HG03196 (cell line): ENCODE measurements around the gene EHD4.
A peak's percentile ranks its signal among the peaks of the same experiment; 100 is the strongest.

Source experiments
- ATAC-seq: cut with Tn5 transposase; IDR thresholded peaks from one replicate; pipeline ENCODE4 v1.9.1; 2021; ENCODE audit not compliant: unreplicated experiment

EHD4 gene

GRCh38 chr15:41981371-41982132 lies 9.2 kb upstream of the EHD4 start:
- no peak for ATAC-seq

DNA sequence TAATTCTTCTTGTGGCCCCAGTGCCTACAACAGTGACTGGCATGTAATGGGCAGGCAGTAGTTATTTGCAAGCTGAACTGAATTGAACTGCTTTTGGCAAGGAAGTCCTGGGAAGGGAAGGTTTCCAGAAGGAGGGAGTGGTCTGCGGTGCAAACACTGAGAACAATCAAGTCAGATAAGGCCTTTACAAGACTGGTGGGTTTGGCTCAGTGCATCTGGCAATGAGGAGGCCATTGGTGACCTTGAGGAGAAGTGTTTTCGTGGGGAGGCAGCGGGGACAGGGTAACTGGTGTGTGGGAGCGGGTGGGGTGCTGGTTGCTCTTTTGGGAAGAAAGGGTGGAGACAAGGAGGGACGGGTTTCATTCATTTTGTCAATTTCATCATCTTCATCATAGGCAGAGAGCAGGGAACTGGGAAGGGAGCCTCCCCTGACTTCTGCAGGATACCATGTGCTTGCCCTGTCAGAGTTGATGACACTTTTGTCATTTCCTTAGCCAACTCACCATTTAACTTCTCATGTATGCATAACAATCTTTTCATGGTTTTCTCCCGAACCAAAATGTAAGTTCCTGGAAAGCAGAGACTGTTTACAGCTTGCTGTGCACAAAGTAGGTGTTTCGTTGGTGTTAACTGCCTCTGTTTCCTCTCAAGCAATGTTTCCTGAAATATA lies 8.4 kb upstream of the EHD4 start:
- ATAC-seq, result no peak

- ATAC-seq, result no peak
Observed at GRCh38 chr15:41979493-41980266, 7.3 kb upstream of the EHD4 start.

DNA sequence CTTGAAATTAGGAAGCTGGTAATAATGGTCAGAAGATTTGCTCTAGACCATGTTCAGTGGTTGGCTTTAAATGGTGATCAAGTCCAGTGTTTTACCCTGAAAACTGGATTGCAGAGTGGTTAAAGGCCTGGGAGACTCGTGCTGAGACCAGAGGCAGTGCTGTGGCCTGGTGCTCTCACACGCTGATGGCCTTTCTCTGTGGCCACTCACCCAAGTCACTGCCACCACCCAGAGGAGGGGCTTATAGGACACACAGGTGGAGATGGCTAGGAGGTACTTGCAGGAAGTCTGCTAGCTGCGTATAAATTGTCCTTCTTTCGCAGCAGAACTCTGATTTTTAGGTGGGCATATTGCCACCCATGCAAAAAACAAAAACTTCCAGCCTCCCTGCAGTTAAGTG lies 6.2 kb upstream of the EHD4 start:
- ATAC-seq, result no peak

GRCh38 chr15:41977757-41978383 lies 5.5 kb upstream of the EHD4 start:
- ATAC-seq, result no peak

DNA sequence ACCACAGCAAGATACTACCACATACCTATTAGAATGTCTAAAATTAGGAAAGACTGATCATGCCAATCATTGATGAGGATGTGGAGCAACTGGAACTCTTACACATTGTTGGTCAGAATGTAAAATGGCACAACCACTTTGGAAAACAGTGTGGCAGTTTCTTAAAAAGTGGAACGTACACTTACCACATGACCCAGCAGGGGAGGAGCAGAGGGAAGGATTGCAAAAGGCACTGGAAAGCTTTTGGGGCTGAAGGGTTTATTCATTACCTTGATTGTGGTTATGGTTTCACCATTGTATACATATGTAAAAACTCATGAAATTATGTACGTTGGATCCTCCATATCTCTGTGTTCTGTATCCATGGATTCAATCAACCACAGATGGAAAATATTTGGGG lies 3.3 kb upstream of the EHD4 start:
- ATAC-seq, result no peak

GRCh38 chr15:41974041-41974440 lies 1.7 kb upstream of the EHD4 start:
- no peak for ATAC-seq

GRCh38 chr15:41971895-41972252 lies 483 bp downstream of the EHD4 start:
- peak; percentile 19 for ATAC-seq

DNA sequence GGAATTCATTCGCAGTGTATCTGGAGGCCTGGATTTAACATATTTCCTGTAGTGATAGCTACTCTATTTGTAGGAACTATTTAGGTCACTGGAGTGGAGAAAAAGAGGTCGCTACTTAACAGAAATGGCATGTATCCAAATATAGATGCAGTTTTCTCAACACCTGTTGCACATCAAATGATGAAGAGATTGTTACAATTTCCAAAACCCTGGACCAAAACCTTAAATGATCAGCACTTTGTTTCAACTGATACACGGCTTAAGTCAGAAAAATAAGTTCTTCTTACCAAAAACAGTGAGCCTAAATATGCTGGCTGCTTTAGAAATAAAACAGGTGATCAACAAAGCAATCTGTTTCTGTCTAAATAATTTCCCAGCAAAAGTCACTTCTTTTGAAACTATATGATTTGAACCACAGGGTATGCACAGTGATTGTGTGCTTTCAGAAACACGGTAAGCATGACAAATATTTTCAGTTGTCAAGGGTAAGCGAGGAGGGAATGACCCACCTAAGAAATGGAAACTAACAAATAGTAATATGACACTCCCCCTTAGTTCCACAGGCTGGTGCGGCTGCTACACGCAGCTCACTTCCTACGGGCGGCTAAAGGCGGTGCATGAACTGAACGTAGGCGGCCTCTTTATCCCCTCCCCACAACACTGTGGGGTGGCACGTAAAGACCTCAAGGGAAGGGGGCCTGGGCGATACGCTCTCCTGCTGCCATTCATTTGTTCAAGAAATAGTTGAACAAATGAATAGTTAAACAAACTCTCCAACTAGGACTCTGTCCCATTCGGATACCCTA lies 1.1 kb downstream of the EHD4 start:
- peak; percentile 45 for ATAC-seq

DNA sequence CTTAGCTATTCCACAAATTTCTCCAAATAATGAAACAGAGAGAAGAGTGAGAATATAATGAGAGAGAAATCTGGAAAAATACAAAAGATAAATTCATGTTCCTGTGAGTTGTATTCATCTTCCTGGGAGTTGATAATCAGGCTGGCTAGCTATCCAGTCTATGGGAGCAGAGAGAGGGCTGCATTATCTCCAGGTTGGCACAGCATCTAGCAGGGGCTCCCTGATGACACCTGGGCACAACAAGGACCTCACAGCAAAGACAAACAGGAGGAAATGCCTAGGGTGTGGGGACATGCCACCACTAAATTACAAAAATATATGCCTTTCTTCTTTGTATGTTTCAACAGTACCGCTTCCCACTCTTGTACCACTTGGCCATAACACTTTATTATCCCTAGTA lies 1.9 kb downstream of the EHD4 start:
- no peak for ATAC-seq

- no peak for ATAC-seq
Observed at GRCh38 chr15:41969851-41970431, 2.4 kb downstream of the EHD4 start.

DNA sequence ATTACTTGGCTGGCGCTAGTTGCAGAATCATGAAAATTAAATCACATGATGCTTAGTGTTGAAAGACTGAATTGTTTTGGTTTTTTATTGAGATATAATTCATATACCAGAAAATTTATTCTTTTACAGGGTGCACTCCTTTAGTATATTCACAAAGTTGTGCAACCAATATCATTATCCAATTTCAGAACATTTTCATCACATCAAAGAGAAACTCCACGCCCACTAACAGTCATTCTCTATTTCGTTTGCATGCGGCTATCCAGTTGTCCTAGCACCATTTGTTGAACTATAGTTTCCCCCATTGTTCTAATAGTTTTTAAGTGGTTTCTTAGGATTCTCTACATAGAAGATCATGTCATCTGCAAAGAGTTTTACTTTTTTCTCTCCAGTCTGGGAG lies 3.7 kb downstream of the EHD4 start:
- no peak for ATAC-seq

DNA sequence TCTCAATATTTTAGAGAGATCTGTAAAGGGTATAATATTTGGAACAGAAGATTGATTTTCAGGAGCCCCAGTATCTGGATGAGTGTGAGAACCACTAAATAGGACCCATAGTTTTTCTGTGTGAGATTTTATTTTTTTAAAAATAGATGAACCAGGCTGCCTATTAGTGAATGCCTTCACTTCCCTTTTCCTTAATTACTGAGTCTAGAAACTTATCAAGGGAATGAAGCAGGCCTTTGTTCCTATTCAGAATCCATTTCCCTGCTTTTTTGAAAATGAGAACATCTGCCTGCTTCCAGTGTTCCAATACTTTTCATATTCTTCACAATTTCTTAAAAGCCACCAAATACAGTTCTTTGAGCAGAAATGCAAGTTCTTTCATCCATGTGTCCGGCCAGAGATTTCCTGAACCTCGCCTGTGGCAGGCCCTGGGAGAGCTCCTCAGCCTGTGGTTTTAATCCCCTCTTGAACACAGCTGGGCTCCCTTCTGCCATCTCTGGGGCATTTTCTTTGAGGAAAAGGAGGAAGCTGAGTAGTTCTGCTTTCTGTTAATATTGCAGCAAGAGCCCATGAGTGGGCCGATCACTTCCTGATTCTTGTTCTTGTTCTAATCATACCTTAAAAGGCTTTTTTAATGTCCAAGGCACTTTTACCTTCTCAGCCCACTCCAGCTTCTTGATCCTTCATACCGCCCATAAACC lies 4.7 kb downstream of the EHD4 start:
- ATAC-seq, result no peak

DNA sequence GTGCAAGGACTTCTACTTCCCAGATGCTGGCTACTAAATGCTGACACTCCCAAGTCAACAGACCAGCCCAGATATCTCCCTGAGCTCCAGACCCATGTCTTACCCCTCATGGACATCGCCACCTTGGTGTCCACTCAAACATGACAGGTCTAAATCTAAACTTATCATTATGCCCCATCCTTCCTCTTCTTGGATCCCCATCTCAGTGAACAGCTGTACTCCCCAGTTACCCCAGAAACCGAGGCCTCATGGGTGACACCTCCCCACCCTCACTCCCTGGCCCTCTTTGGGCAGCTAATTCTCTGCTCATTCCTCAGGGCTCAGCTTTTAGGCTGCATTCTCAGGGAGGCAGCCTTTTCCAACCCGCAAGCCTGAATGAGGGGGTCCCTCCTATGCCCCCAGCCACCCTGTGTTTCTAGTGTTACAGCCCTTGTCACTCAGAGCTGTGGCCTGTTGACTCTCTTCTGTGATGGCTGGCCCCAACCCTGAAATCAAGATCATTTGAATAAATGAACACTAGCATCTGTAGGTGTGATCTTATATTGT lies 5.4 kb downstream of the EHD4 start:
- no peak for ATAC-seq

DNA sequence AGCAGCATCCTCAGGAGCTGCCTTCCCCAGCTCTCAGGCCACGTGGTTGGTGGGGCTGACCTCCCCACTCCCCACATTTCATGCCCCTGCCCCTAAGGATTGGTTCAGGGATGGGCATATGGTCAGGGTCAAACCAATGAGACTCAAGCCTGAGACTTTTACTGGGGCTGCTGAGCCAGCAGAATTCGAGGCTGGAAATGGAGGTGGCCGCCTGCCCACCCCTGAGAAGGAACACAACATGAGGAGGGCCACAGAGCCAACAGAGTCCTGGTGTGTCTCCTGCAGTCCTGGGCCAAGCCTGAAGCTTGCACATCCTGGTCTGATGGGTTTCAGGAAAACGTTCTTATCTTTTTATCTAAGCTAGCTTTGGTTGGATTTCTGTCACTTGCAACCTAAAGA lies 5.9 kb downstream of the EHD4 start:
- no peak for ATAC-seq

- ATAC-seq, result no peak
Observed at GRCh38 chr15:41965441-41966413, 6.6 kb downstream of the EHD4 start.

DNA sequence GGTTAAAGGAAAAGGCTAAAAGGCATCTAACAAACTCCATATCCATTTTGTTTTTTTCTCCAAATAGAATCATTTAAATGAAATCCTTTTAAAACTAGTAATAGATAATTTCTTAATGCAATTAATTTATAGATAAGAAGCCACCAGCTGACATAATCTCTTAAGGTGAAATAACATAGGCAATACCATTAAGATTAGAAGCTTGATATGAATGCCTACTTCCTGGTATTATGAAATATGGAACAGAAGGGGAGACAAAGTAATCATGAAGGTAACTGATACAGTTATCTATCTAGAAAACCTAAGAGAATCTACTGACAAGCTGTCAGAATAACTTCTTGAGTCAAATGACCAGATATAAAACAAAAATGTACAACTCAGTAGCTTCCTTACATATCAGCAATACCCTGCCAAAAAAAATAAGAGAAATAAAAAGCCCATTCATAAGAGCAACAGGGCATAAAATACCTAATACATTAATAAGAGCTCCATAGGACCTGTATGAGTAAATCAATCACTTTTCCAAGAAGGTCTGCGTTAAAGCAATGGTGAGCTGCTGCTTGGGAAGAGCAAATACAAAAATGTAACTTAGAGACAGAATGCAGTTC lies 10.7 kb downstream of the EHD4 start:
- no peak for ATAC-seq

DNA sequence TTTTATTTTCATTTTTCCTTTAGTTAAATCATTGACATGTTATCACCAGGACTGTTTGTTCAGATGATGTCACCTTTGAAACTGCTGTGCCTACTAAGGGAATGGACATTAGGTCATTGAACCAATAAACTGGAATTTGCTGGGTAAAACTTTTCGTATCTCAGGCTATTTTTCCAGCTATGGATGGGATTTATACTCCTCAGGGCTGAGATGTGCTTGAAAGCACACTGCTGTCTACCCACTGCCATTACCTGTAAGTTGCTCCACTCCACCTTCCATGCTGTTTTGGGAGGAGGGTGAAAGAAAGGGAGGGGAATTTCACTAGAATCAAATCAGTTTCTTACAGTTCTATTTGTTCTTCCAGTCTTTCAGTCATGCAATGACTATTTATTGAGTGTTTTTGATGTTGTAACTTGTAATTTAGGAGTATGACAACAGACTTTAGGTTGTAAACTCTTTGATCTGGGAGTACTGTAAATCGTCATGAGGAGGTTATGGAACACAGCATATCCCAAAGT lies 11.3 kb downstream of the EHD4 start:
- ATAC-seq, result no peak
